ENCODE results near the gene NOL6. TPM values are rescaled to one million over a fixed set of nuclear protein-coding genes. Genes with fewer than 3 reads are reported as not detected.
"Not testable (repeated sequence)": the region's sequence is repeated elsewhere in the genome, so short reads cannot be mapped to it uniquely, and the experiment has no call there.

The NOL6 gene
- total RNA-seq, 2 donors from 2014 or later = 13.9 to 24.9 TPM

DNA sequence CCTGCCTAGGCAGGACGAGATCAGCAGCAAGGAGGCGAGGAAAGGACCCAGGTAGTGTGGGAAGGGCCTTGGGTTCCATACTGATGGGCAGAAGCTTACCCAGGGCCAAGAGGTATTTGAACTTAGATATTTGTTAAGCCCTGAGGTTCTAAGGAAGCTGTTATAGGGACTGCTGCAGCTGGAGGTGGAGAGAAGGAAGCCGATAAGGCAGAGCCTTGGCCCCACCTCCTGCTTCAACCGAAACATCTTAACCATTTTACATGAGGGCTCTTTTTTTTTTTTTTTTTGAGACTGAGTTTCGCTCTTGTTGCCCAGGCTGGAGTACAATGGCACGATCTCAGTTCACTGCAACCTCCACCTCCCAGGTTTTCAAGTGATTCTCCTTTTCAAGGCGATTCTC is 17.8 kb downstream of the NOL6 start:
- ATAC-seq (no peak), DNase-seq (no peak)
- intact Hi-C loops (cut with DNase I) = no loop called here

DNA sequence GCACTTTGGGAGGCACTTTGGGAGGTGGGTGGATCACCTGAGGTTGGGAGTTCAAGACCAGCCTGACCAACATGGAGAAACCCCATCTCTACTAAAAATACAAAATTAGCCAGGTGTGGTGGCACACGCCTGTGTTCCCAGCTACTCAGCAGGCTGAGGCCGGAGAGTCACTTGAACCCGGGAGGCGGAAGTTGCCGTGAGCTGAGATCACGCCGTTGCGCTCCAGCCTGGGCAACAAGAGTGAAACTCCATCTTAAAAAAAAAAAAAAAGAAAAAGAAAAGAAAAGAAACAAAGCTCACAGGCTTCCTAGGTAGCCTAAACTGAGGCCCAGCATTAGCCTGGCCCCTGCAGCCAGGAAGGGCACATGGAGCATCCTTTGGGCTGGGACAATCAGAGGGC is 18.3 kb downstream of the NOL6 start:
- ATAC-seq; intact Hi-C loops (cut with DNase I); DNase-seq: not testable (repeated sequence)

DNA sequence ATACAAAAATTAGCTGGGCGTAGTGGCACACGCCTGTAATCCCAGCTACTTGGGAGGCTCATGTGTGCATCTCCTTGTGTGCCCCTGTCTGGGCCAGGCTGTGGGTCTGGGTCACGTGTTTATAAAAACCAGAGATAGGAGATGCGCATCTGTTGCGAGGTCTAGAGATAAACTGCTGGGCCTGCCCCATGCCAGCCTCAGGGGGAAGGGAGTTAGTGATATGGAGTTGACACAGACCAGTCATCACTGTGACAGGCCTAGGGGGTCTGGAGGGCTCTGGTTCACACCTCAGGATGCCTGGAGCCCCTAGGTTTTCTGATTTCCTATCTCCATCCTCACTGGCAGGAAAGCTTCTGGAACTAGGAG is 19.1 kb downstream of the NOL6 start:
- intact Hi-C loops (cut with DNase I); ATAC-seq; DNase-seq: not testable (repeated sequence)

DNA sequence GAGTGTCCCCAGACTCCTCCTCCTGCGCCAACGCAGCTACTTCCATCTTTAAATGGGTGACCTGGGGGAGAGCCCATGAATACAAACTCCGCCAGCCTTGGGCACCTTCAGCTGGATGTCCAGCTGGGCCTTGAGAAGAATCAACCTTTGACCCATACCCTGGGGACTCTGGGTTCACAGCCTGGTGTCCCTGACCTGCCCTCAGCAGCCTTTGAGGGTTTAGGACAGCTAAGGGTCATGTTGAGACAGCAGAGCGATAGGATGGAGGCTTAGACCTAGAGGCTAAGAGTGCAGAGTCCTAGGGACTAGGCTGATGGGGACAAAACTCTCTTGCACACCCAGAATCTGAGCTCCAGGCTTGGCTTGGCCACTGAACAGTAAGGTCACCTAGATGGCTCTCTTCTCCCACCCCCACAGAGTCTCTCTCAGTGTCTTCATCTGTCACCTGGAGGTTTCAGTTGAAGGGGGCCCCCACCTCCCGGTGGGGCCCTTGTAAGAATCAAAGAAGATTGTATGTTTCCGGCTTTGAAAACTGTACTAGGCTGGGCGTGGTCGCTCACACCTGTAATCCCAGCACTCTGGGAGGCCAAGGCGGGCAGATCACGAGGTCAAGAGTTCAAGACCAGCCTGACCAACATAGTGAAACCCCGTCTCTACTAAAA is 19.6 kb downstream of the NOL6 start:
- ATAC-seq = no peak

DNA sequence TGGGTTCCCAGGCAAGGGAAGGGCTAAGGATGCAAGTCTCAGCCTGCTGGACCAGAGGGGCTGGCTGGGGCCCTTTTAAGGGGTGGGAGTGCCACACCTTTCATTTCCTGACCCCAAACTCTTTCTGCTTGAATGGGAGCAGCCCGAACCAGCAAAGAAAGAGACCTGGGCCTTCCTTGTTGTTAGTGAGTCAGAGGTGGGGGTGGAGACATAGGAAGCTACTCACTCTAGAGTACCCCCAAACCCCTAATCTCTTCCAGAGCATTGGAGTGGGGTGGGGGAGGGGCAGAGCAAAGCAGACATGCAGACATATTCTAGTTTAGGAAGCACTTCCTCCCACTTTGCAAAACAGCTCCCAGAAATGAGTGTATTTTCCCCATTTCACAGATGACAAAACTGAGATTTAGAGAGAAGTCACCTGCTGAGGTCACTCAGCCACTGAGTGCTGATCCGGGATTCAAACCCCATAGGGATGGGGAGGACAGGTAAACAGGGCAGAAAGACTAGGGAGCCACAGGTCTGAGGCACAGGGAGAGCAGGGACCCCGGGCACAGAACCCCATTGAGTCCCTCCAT is 20.4 kb downstream of the NOL6 start:
- no peak for ATAC-seq
- intact Hi-C loops (cut with DNase I) = no loop called here
- no peak for DNase-seq

More for the DNA sequence above, 19.6 kb downstream of the NOL6 start:
- no peak for DNase-seq
- intact Hi-C loops (cut with DNase I) = no loop called here

DNA sequence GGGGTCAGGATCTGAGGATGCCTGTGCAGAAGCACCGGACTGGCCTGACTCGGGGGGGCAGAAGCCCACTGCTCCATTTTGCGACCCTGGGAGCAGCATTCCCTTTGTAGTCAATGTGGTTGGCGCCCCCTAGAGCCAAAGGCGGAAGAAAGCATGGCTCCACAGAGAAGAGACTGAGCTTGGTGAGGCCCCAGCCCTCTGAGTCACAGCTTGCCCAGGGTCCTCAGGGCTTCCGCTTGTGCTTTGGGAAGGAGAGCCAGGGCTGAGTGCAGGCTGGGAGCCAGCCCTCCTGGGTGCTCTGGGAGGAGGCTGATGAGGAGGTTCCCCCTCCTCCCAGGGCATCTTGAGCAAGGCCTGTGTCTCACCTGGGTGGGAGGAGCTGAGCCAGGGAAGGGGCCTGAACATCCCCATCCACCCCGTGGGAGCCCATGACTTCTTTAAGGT is 20.9 kb downstream of the NOL6 start:
- ATAC-seq (peak; percentile 36 to 85), DNase-seq (peak; percentile 60)
- intact Hi-C loops (cut with DNase I) = no loop called here

DNA sequence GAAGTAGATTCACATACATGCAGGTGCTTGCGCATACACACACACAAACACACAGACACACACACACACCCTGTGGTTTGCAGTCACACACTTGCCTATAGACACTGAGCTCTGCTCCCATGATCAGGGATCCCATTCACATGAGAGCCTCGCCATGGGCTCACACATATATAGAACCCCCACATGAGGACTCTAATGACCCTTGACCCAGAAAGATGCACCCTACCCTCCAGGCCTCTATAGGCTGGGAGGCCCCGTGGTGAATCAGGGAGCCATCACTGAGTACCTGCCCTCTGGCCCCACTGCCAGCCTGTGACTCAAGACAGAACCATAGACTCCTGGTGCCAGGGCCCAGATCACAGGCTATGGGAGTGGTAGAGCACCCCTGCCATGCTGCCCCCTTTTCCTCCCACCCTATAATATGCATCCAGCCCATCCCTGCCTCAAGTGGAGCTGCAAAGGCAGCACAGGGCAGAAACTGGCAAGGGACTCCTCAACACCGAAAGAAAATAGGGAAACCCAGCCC is 23.0 kb downstream of the NOL6 start:
- intact Hi-C loops (cut with DNase I) = no loop called here
- DNase-seq = no peak
- no peak for ATAC-seq

DNA sequence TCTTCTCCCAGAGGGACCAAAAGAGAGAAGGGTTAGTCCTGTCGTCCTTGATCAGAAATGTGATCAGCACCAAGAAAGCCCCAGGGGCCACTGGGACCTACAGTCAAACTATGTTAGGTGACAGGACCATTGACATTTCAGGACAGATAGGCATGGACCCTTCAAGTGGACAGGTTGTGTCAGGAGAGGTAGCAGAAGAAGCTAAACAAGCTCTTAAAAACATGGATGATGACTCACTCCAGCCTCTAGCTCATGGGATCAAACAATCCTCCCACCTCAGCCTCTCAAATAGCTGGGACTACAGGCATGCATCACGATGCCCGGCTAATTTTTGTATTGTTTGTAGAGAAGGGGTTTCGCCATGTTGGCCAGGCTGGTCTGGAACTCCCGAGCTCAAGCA is 24.0 kb downstream of the NOL6 start:
- DNase-seq = no peak
- intact Hi-C loops (cut with DNase I) = loop anchor here (5.0 to 10.0 kb wide), 2 partner anchors 42 to 75 kb away; no protein-coding TSS in a partner anchor
- ATAC-seq = no peak

DNA sequence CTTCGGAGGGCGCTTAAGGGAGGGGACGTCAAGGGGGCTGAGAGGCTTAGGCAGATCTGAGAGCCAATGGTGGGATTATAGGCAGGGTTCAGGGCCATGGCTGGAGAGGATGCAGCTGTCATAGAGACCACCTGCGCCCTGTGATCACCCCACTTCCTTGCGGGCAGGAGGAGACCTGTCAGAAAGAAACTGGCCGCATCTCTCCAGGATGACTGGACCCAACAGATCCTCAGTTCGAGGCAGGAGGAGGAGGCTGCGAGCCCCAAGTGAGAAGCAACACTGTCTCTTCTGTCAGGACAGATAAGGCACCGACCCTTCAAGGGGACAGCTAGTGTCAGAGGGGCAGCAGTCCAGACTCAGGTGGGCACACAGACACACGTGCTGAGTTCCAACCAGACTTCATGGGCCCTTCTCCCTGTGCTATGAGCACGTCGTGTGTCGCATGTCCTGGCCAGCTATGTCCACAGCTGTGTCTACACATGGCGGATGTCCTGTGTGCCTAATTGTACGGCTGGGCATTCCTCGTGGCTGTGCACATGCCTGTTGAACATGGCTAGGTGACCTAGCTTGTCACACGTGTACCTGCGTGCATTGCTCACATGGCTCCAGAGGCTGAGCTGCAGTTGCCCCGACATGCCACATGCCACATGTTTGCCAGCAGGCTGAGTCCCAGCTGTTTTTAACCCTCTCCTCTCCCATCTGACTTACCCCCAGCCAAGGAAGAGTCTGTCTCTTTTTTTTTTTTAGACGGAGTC is 25.7 kb downstream of the NOL6 start:
- no peak for ATAC-seq
- intact Hi-C loops (cut with DNase I) = loop anchor here (5.0 to 10.0 kb wide), 2 partner anchors 41 to 73 kb away; no protein-coding TSS in a partner anchor

DNA sequence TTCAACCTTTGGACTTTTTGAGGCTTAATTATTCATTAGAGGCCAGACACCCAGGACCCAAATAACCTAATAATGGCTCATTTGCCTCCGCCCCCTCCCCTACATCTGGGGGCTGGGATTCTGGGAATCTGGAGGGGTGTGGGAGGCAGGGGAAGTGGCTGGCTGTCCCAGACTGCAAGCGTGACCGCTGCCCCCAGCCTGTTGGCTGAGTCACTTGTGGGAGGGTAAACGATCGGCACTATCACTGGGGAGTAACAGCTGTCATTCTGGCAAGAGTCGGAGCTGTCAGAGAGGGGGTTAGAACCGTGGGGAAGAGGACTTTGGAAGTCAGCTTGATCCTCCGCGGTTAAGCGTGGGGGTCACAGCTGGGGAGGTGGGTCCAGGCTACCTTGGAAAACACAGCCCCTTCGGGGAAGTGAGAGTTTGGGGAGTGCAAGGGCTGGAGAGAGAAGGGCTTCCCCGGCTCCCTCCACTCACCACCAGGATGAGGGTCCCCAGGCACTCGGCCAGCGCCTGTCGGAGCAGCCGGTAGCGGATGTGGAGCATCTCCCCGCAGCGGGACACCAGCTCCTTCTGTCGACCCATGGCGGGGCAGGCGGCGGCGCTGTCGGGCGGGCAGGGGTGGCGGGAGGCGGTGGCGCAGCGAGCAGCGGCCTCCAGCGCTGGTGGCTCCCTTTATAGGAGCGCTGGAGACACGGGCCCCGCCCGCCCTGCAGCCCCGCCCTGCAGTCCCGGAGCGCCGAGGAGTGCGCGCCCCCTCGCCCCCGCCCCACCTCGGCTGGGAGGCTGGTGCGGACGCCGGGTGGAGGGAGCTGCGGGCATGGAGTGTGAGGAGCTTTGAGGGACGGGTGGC is 26.6 kb downstream of the NOL6 start, which contains the start of gene AQP3:
Gene AQP3, minus strand, starts transcription at position 648 of the 853 bp plus-strand sequence. Its CDS starts 63 bp downstream, at position 585.
- peak; percentile 75 for DNase-seq
- intact Hi-C loops (cut with DNase I) = loop anchor here (5.0 to 10.0 kb wide), 2 partner anchors 40 to 72 kb away; no protein-coding TSS in a partner anchor
- ATAC-seq = peak; percentile 87 to 89

More for the DNA sequence above, 25.7 kb downstream of the NOL6 start:
- no peak for DNase-seq

DNA sequence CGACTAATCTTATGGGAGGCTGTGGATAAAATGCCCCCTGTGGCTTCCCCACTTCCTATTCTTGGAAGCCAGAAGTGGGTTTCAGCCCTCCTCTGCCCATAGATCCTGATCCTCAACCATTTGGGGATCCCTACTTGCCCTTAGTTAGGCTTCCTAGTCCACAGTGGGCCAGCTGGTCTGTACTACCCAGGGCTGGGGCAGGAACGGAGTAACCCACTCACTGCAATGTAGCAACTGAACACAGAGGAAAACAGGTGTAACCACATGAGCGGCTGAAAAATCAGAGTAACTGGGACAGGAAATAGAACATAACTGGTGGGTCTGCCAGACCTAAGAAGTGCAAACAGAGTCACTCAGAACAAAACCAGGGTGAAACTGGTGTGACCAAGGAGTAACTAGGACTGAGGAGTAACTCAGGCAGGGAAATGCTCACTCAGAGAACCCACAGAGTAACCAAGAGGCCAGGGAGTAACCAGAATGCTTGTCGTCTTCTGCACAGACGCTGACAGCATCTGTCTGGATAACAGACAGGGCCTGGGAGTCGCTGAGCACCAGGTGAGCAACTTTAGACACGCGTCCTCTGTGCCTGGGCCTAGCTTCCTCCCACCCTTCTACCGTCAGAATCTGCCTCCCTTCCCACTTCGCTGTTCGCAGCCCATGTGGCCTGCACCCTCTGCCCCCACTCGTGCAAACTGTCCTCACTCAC is 27.3 kb downstream of the NOL6 start:
- intact Hi-C loops (cut with DNase I) = loop anchor here (5.0 to 10.0 kb wide), 2 partner anchors 39 to 72 kb away; no protein-coding TSS in a partner anchor
- ATAC-seq = peak; percentile 17 to 21
- no peak for DNase-seq

DNA sequence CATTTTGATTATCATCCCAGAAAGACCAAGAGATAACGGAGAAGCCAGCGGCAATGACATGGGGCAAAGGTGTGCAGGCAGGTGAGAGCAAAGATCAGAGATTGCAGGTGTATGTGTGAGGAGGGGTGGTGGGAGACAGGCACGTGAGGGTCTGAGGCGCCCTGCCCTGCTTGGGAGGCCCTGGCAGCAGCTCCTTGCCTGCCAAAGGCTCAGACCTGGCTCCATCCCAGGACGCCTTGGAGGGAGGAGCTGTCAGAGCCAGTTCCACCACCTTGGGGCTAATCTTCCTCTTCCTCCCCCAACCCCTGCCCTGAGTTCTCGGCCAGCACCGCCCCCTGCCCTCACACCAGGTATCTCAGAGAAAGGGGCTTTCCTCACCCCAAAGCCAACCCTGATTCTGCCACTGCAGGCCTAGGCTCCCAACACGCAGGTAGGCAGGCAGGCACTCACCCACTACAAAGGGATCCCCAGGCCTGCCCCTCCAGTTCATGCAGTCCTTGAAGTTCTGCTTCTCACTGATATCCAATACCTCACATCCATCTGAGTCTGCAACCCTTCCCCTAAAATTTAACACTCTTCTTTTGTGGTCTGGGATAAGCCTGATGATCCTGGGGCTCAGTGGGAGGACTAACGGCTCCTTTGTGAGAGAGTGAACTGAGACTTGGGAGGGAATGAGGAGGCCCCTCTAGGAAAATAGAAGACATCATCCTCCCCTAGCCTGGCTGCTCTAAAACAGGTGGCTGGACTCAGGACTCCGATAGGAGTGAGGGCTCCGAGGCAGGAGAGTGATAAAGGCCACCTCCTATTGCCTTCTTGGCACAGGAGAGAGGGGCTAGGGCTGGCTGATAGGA is 28.1 kb downstream of the NOL6 start:
- DNase-seq = peak; percentile 49
- ATAC-seq = peak in 1 of 2 donors; percentile 13
- intact Hi-C loops (cut with DNase I) = loop anchor here (5.0 to 10.0 kb wide), 2 partner anchors 38 to 71 kb away; no protein-coding TSS in a partner anchor

DNA sequence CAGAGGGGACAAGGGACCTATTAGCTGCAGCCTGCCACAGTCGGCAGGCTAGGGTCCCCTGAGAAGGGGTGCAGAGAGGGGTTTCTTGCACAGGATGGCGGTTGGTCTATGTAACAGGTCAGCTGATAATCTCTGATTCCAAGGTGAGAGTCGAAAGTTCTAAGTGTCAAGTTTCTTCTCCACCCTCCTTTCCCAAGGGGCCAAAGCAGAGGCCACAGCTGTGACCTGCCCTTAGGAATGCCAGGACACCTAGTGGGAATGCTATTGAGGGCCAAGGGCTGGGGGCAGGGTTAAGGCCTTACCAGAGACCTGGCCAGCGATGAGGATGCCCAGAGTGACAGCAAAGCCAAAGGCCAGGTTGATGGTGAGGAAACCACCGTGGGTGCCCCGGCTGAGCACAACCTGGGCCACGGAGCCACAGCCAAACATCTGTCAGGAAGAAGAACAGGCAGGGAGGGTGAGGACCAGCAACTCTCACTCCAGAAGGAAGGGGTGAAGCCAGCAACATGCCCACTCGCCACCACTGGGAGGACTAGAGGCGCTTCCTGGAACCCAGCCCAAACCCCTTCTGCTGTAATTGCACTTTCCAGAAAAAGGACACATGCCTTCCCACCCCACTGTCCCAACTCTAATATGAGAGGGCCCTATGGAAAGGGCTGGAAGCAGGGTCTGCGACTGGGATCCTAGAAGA is 30.1 kb downstream of the NOL6 start:
- intact Hi-C loops (cut with DNase I) = loop anchor here in 1 of 2 donors (10.0 kb wide), 1 partner anchor 69 kb away; no protein-coding TSS in a partner anchor
- no peak for ATAC-seq
- DNase-seq = no peak

DNA sequence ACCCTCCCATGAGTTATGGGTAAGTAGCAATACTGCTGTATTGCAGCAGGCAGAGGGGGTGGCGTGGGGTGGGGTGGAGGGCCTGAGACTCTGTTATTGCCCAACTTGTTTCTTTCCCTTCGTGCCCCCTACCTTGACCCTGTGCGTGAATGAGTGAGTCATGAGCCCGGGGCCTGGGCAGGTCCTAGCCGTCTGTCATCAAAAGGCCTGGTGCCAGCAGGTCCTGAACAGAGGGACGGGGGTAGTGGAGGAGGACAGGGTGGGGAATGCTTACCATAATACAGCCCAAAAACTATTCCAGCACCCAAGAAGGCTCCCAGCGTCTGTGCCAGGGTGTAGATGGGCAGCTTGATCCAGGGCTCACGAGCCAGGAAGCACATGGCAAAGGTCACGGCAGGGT is 30.7 kb downstream of the NOL6 start:
- intact Hi-C loops (cut with DNase I) = loop anchor here in 1 of 2 donors (10.0 kb wide), 1 partner anchor 68 kb away; no protein-coding TSS in a partner anchor
- no peak for DNase-seq
- ATAC-seq = no peak

DNA sequence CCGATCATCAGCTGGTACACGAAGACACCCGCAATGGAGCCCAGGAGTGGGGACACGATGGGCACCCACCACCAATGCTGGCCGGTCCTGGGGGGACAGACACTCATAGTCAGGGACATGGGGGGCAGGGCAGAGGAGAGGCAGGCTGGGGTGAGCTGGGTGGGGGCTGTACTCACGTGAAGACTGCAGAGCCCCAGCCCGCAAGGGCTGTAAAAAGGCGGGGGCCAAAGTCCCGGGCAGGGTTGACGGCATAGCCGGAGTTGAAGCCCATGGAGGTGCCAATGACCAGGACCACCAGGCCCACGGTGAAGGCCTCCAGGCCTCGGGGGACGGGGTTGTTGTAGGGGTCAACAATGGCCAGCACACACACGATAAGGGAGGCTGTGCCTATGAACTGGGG is 31.6 kb downstream of the NOL6 start:
- no peak for ATAC-seq
- no peak for DNase-seq
- intact Hi-C loops (cut with DNase I) = loop anchor here in 1 of 2 donors (10.0 kb wide), 1 partner anchor 67 kb away; no protein-coding TSS in a partner anchor

DNA sequence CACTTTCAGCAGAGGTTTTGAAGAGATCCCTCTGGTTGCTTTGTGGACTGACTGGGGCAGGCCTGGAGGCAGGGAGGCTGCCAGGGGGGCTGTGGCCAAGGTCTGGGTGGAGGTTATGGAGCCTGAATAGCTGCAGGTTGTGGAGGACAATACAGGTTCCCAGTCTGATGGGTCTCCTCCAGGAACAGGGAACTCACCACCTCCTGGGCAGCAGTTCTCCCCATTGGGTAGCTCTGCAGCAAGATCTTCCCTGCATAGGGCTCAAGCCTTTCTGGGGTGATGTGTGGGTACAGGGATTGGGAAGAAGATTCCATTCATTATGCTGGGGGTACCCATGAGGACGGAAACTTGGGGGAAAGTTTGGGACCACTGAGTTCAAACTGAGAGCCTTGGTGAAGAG is 33.1 kb downstream of the NOL6 start:
- intact Hi-C loops (cut with DNase I) = loop anchor here in 1 of 2 donors (10.0 kb wide), 1 partner anchor 66 kb away; no protein-coding TSS in a partner anchor
- ATAC-seq (no peak), DNase-seq (no peak)

Measured in left cardiac atrium (tissue), 4 donors.